ENCODE results near the gene PLCH2. TPM values are rescaled to one million over a fixed set of nuclear protein-coding genes. Genes with fewer than 3 reads are reported as not detected.
"Not testable (repeated sequence)": the region's sequence is repeated elsewhere in the genome, so short reads cannot be mapped to it uniquely, and the experiment has no call there.

The PLCH2 gene
- total RNA-seq, 4 donors from 2014 or later = 83.3 to 324 (median 130) TPM

GRCh38 chr1:2436876-2437275, 39.2 kb upstream of the PLCH2 start:
- Histone ChIP-seq H3K4me3 (no peak overlapping the region), H3K4me1 (peaks cover 15% of the 10 kb centered on the region), H3K9me3 (no peaks in the 10 kb centered on the region), H3K36me3 (no peaks in the 10 kb centered on the region), H3K27me3 (peaks cover 59% of the 10 kb centered on the region), H3K27ac (no peak overlapping the region)
- WGBS = no CpG with 5 or more reads among the region's 7 CpGs
- DNase-seq (ENCODE audit: low spot score in 2 of 2) = no peak
- TF ChIP-seq CTCF (IDR thresholded peaks at IDR 0.05) (no peak), EP300 (IDR thresholded peaks at IDR 0.05) (no peak), POLR2A (IDR thresholded peaks at IDR 0.05) (no peak), POLR2AphosphoS5 (IDR thresholded peaks at IDR 0.05) (no peak)

GRCh38 chr1:2437617-2438016, 38.5 kb upstream of the PLCH2 start:
- 73% methylated on average over 15 of the region's 15 CpGs for WGBS
- H3K9me3 ChIP-seq = no peaks in the 10 kb centered on the region
- H3K27ac ChIP-seq = no peak overlapping the region
- H3K36me3 ChIP-seq = no peaks in the 10 kb centered on the region
- TF ChIP-seq EP300 (IDR thresholded peaks at IDR 0.05) = no peak
- TF ChIP-seq POLR2A (IDR thresholded peaks at IDR 0.05) = no peak
- no peak for TF ChIP-seq CTCF (IDR thresholded peaks at IDR 0.05)
- no peak for DNase-seq (ENCODE audit: low spot score in 2 of 2)
- no peak overlapping the region for H3K4me3 ChIP-seq
- peaks cover 67% of the 10 kb centered on the region for H3K27me3 ChIP-seq
- H3K4me1 ChIP-seq = peaks cover 11% of the 10 kb centered on the region

- WGBS = 20% methylated on average over 3 of the region's 15 CpGs
- no peaks in the 10 kb centered on the region for H3K9me3 ChIP-seq
- DNase-seq (ENCODE audit: low spot score in 2 of 2) = no peak
- no peaks in the 10 kb centered on the region for H3K36me3 ChIP-seq
- H3K27me3 ChIP-seq = peaks cover 70% of the 10 kb centered on the region
- H3K4me3 ChIP-seq = no peak overlapping the region
- H3K4me1 ChIP-seq = peaks cover 13% of the 10 kb centered on the region
- TF ChIP-seq EP300 (IDR thresholded peaks at IDR 0.05) (no peak), CTCF (IDR thresholded peaks at IDR 0.05) (no peak)
- H3K27ac ChIP-seq = no peak overlapping the region
These were observed 38.1 kb upstream of the PLCH2 start for GRCh38 chr1:2438038-2438437.

- no peak for DNase-seq (ENCODE audit: low spot score in 2 of 2)
- no peaks in the 10 kb centered on the region for H3K36me3 ChIP-seq
- H3K27ac ChIP-seq = no peak overlapping the region
- TF ChIP-seq POLR2A (IDR thresholded peaks at IDR 0.05) = no peak
- TF ChIP-seq CTCF (IDR thresholded peaks at IDR 0.05) = no peak
- H3K4me1 ChIP-seq = peaks cover 17% of the 10 kb centered on the region
- 78% methylated on average over 7 of the region's 14 CpGs for WGBS
- no peaks in the 10 kb centered on the region for H3K9me3 ChIP-seq
- no peak overlapping the region for H3K4me3 ChIP-seq
- H3K27me3 ChIP-seq = peaks cover 70% of the 10 kb centered on the region
These were observed 37.4 kb upstream of the PLCH2 start for GRCh38 chr1:2438641-2439040.

- Histone ChIP-seq H3K4me3 (no peak overlapping the region), H3K36me3 (no peaks in the 10 kb centered on the region), H3K9me3 (no peaks in the 10 kb centered on the region), H3K27ac (no peak overlapping the region), H3K4me1 (peaks cover 22% of the 10 kb centered on the region), H3K27me3 (peaks cover 71% of the 10 kb centered on the region)
- DNase-seq (ENCODE audit: low spot score in 2 of 2) = no peak
- 80% methylated on average over 12 of the region's 15 CpGs for WGBS
- TF ChIP-seq CTCF (IDR thresholded peaks at IDR 0.05) (no peak), POLR2A (IDR thresholded peaks at IDR 0.05) (no peak), POLR2AphosphoS5 (IDR thresholded peaks at IDR 0.05) (no peak), EP300 (IDR thresholded peaks at IDR 0.05) (no peak)
These were observed 36.7 kb upstream of the PLCH2 start for GRCh38 chr1:2439369-2439768.

GRCh38 chr1:2440346-2440745, 35.7 kb upstream of the PLCH2 start:
- H3K9me3 ChIP-seq, H3K27ac ChIP-seq, H3K4me3 ChIP-seq, H3K36me3 ChIP-seq: not testable (repeated sequence)
- 96% methylated on average over 20 of the region's 23 CpGs for WGBS
- Histone ChIP-seq H3K27me3 (peaks cover 73% of the 10 kb centered on the region), H3K4me1 (peaks cover 24% of the 10 kb centered on the region)
- peak in 1 of 2 donors; percentile 86 for DNase-seq (ENCODE audit: low spot score in 2 of 2)
